Breast epithelium (tissue), 4 donors: ENCODE measurements around the gene LDLRAD3. TPM values are rescaled to one million over a fixed set of nuclear protein-coding genes. Genes with fewer than 3 reads are reported as not detected.

Experiments used
- DNase-seq, 2 donors: peaks; one replicate each; pipeline ENCODE4 v3.0.0-alpha.2; 2019; ENCODE audit warnings: low spot score in 2 of 2
- H3K27ac ChIP-seq, 2 donors: fragments of 200-600 bp; sonication (generic) in 1 of 2; one replicate each; pipeline ENCODE4 v1.5.1; 2016 to 2019; ENCODE audit warnings: mild to moderate bottlenecking in 1 of 2
- H3K27me3 ChIP-seq, 2 donors: fragments of 200-600 bp; sonication (generic) in 1 of 2; one replicate each; pipeline versions ENCODE4 v1.5.1 to v1.6.0; 2017 to 2019; ENCODE audit warnings: control low read depth in 1 of 2, mild to moderate bottlenecking in 1 of 2
- H3K36me3 ChIP-seq: fragments of 200-600 bp; one replicate; pipeline ENCODE4 v1.5.1; 2019
- H3K4me1 ChIP-seq, 2 donors: fragments of 200-600 bp; sonication (generic); one replicate each; pipeline ENCODE4 v1.5.1; 2016 to 2019; ENCODE audit warnings: control low read depth in 1 of 2
- H3K4me3 ChIP-seq, 3 donors: fragments of 200-600 bp; sonication (generic); 1 replicate in 2 of 3; 2 replicates in 1 of 3; pipeline ENCODE4 v1.5.1; 2016 to 2019; ENCODE audit warnings: mild to moderate bottlenecking in 3 of 3, moderate library complexity in 2 of 3
- H3K9me3 ChIP-seq, 2 donors: fragments of 200-600 bp; sonication (generic) in 1 of 2; one replicate each; pipeline ENCODE4 v1.5.1; 2016 to 2019; ENCODE audit warnings: control low read depth in 1 of 2
- CTCF ChIP-seq, 3 donors: fragments of 450-650 bp; IDR thresholded peaks; one replicate each; pipeline ENCODE4 v1.5.1; 2016 to 2017; ENCODE audit warnings: antibody characterized with exemption in 3 of 3, mild to moderate bottlenecking in 3 of 3, moderate library complexity in 3 of 3
- POLR2A ChIP-seq: fragments of 450-650 bp; IDR thresholded peaks from one replicate; pipeline ENCODE4 v1.6.1; 2016; ENCODE audit warnings: antibody characterized with exemption, mild to moderate bottlenecking, moderate library complexity
- POLR2AphosphoS5 ChIP-seq, 3 donors: sonication (generic); formaldehyde crosslinking; IDR thresholded peaks; one replicate each; pipeline ENCODE4 v1.6.1; 2017; ENCODE audit warnings: antibody characterized with exemption in 3 of 3
- intact Hi-C: fragments of 100-400 bp; cut with DNase I; formaldehyde crosslinking; loops from one replicate; pipeline ENCODE4 v1.15.1; 2023; ENCODE audit warnings: low total_unique reads
- total RNA-seq, 3 donors: library from RNA; depleted of rRNA; stranded (reverse); fragments of >200 nt; gene quantifications; one replicate each; pipeline ENCODE4 v1.1.0, GENCODE V29; 2016

Gene LDLRAD3
- total RNA-seq, 3 donors from 2014 or later, result 20.3 to 45.4 (median 40.6) TPM

- DNase-seq, result no peak
- H3K4me3 ChIP-seq, result no peak overlapping the region
- H3K27me3 ChIP-seq, result no peaks in the 10 kb centered on the region
- peaks cover 0 to 13% of the 10 kb centered on the region in 2 donors for H3K4me1 ChIP-seq
- TF ChIP-seq POLR2A, result no peak
- TF ChIP-seq POLR2AphosphoS5 (IDR thresholded peaks at IDR 0.05), result no peak
- no peak for TF ChIP-seq CTCF (IDR thresholded peaks at IDR 0.05)
- H3K36me3 ChIP-seq, result no peaks in the 10 kb centered on the region
- no peaks in the 10 kb centered on the region for H3K9me3 ChIP-seq
- intact Hi-C loops, result no loop called here
- H3K27ac ChIP-seq, result peak overlapping the region in 1 of 2 donors; percentile 57
Measured at GRCh38 chr11:35982061-35982460, 38.2 kb downstream of the LDLRAD3 start.

- Histone ChIP-seq H3K27ac (peak overlapping the region in 1 of 2 donors; percentile 70), H3K27me3 (no peaks in the 10 kb centered on the region), H3K36me3 (no peaks in the 10 kb centered on the region), H3K9me3 (no peaks in the 10 kb centered on the region), H3K4me3 (no peak overlapping the region), H3K4me1 (peaks cover 0 to 13% of the 10 kb centered on the region in 2 donors)
- intact Hi-C loops, result no loop called here
- DNase-seq, result no peak
- TF ChIP-seq POLR2AphosphoS5 (IDR thresholded peaks at IDR 0.05) (no peak), CTCF (IDR thresholded peaks at IDR 0.05) (no peak), POLR2A (no peak)
Measured at GRCh38 chr11:35983981-35984380, 40.1 kb downstream of the LDLRAD3 start.

- H3K27ac ChIP-seq, result no peak overlapping the region
- H3K36me3 ChIP-seq, result no peaks in the 10 kb centered on the region
- no peak for TF ChIP-seq POLR2A
- TF ChIP-seq POLR2AphosphoS5 (IDR thresholded peaks at IDR 0.05), result no peak
- no peak for TF ChIP-seq CTCF (IDR thresholded peaks at IDR 0.05)
- H3K27me3 ChIP-seq, result no peaks in the 10 kb centered on the region
- no peak overlapping the region for H3K4me3 ChIP-seq
- H3K4me1 ChIP-seq, result peaks cover 0 to 6% of the 10 kb centered on the region in 2 donors
- no peak for DNase-seq
- intact Hi-C loops, result no loop called here
- no peaks in the 10 kb centered on the region for H3K9me3 ChIP-seq
Measured at GRCh38 chr11:35986947-35987346, 43.1 kb downstream of the LDLRAD3 start.

GRCh38 chr11:35990170-35990569 lies 46.3 kb downstream of the LDLRAD3 start:
- H3K4me1 ChIP-seq, result no peaks in the 10 kb centered on the region
- no peak for DNase-seq
- no peak overlapping the region for H3K4me3 ChIP-seq
- intact Hi-C loops, result no loop called here
- H3K27ac ChIP-seq, result no peak overlapping the region
- H3K9me3 ChIP-seq, result peaks cover 0 to 4% of the 10 kb centered on the region in 2 donors
- TF ChIP-seq POLR2AphosphoS5 (IDR thresholded peaks at IDR 0.05) (no peak), CTCF (IDR thresholded peaks at IDR 0.05) (no peak), POLR2A (no peak)
- no peaks in the 10 kb centered on the region for H3K27me3 ChIP-seq
- H3K36me3 ChIP-seq, result no peaks in the 10 kb centered on the region

GRCh38 chr11:35990816-35991215 lies 47.0 kb downstream of the LDLRAD3 start:
- Histone ChIP-seq H3K4me3 (no peak overlapping the region), H3K27ac (no peak overlapping the region), H3K4me1 (no peaks in the 10 kb centered on the region), H3K36me3 (no peaks in the 10 kb centered on the region), H3K9me3 (peaks cover 0 to 4% of the 10 kb centered on the region in 2 donors), H3K27me3 (no peaks in the 10 kb centered on the region)
- DNase-seq, result no peak
- intact Hi-C loops, result no loop called here
- TF ChIP-seq CTCF (IDR thresholded peaks at IDR 0.05) (no peak), POLR2AphosphoS5 (IDR thresholded peaks at IDR 0.05) (no peak), POLR2A (no peak)
